Right renal cortex interstitium (tissue), 3 donors: ENCODE results near the gene ANKRD65. TPM values are rescaled to one million over a fixed set of nuclear protein-coding genes. Genes with fewer than 3 reads are reported as not detected.
A peak's percentile ranks its signal among the peaks of the same experiment; 100 is the strongest.
"Not testable (repeated sequence)": the region's sequence is repeated elsewhere in the genome, so short reads cannot be mapped to it uniquely, and the experiment has no call there.

Experiments used
- DNase-seq, 3 donors: peaks; one replicate each; pipeline ENCODE4 v3.0.0-alpha.2; 2013; ENCODE audit warnings: low read depth in 3 of 3, low spot score in 2 of 3
- polyA plus RNA-seq, 3 donors: library from polyadenylated mRNA; unstranded; fragments of 120-200 nt; gene quantifications; one replicate each; pipeline ENCODE4 v1.2.1, GENCODE V29; 2013; ENCODE audit not compliant: insufficient read length in 3 of 3

Gene ANKRD65
- polyA plus RNA-seq, 3 donors = 5.0 to 19.7 (median 7.1) TPM

GRCh38 chr1:1399187-1399871 lies 21.7 kb downstream of the ANKRD65 start, which contains the start of gene CCNL2:
Gene CCNL2 (minus strand): TSS chr1:1399335. CDS start chr1:1399306, 29 bp downstream.
- peak; percentile 92 to 96 (median 95) for DNase-seq

- no peak for DNase-seq
These were observed 22.3 kb downstream of the ANKRD65 start for GRCh38 chr1:1398677-1399186.

- DNase-seq = no peak
These were observed 23.1 kb downstream of the ANKRD65 start for GRCh38 chr1:1397839-1398523.

- DNase-seq = no peak
These were observed 25.9 kb downstream of the ANKRD65 start for GRCh38 chr1:1395166-1395565.

- DNase-seq = no peak
These were observed 27.0 kb downstream of the ANKRD65 start for GRCh38 chr1:1394116-1394515.

GRCh38 chr1:1393428-1393827 lies 27.6 kb downstream of the ANKRD65 start:
- no peak for DNase-seq

- no peak for DNase-seq
These were observed 28.1 kb downstream of the ANKRD65 start for GRCh38 chr1:1393014-1393413.

GRCh38 chr1:1391225-1391624 lies 29.9 kb downstream of the ANKRD65 start:
- no peak for DNase-seq

- no peak for DNase-seq
These were observed 30.4 kb downstream of the ANKRD65 start for GRCh38 chr1:1390675-1391074.

GRCh38 chr1:1388078-1388472 lies 33.0 kb downstream of the ANKRD65 start:
- DNase-seq = no peak

GRCh38 chr1:1387098-1388077 lies 33.7 kb downstream of the ANKRD65 start:
- no peak for DNase-seq

- DNase-seq = no peak
These were observed 35.1 kb downstream of the ANKRD65 start for GRCh38 chr1:1385931-1386330.

GRCh38 chr1:1385339-1385738 lies 35.7 kb downstream of the ANKRD65 start:
- DNase-seq = not testable (repeated sequence)

GRCh38 chr1:1381294-1381693 lies 39.8 kb downstream of the ANKRD65 start:
- DNase-seq = no peak

GRCh38 chr1:1380860-1381259 lies 40.2 kb downstream of the ANKRD65 start:
- no peak for DNase-seq

- DNase-seq = no peak
These were observed 43.4 kb downstream of the ANKRD65 start for GRCh38 chr1:1377540-1378205.

GRCh38 chr1:1376551-1377226 lies 44.4 kb downstream of the ANKRD65 start:
- DNase-seq = no peak

GRCh38 chr1:1374929-1375662 lies 46.0 kb downstream of the ANKRD65 start, which contains the start of gene AURKAIP1:
Gene AURKAIP1 (minus strand): TSS chr1:1375207. CDS start chr1:1374756, 451 bp downstream.
- DNase-seq = peak; percentile 98 to 100 (median 100)

- DNase-seq = no peak
These were observed 46.5 kb downstream of the ANKRD65 start for GRCh38 chr1:1374589-1374928.
